Measurements from ENCODE around the gene FAAP20.

- TF ChIP-seq EZH2 (IDR thresholded peaks at IDR 0.05; ENCODE audit: insufficient read depth, poor library complexity, severe bottlenecking), result no peak
- TF ChIP-seq EZH2phosphoT487 (IDR thresholded peaks at IDR 0.05; ENCODE audit: insufficient read depth, low read depth), result no peak
Observed at GRCh38 chr1:2184934-2185333, 9.6 kb downstream of the FAAP20 start.
